ENCODE data around the gene CD247.
A peak's percentile ranks its signal among the peaks of the same experiment; 100 is the strongest.

CD247 gene

GRCh38 chr1:167434306-167434705 is 84.0 kb downstream of the CD247 start:
- DNase-seq = no peak

- DNase-seq = no peak
Observed at GRCh38 chr1:167433884-167434283, 84.4 kb downstream of the CD247 start.

- no peak for DNase-seq
Observed at GRCh38 chr1:167432780-167433179, 85.5 kb downstream of the CD247 start.

- DNase-seq = no peak
Observed at GRCh38 chr1:167431909-167432650, 86.2 kb downstream of the CD247 start.

GRCh38 chr1:167431261-167431908 is 86.9 kb downstream of the CD247 start:
- no peak for DNase-seq

GRCh38 chr1:167430849-167431242 is 87.5 kb downstream of the CD247 start:
- DNase-seq = no peak

- no peak for DNase-seq
Observed at GRCh38 chr1:167430134-167430848, 88.0 kb downstream of the CD247 start.

- DNase-seq = no peak
Observed at GRCh38 chr1:167429612-167430011, 88.7 kb downstream of the CD247 start.

- DNase-seq = no peak
Observed at GRCh38 chr1:167428395-167428794, 89.9 kb downstream of the CD247 start.

GRCh38 chr1:167427848-167428247 is 90.5 kb downstream of the CD247 start:
- no peak for DNase-seq

- DNase-seq = no peak
Observed at GRCh38 chr1:167426716-167427115, 91.6 kb downstream of the CD247 start.

- no peak for DNase-seq
Observed at GRCh38 chr1:167425482-167425881, 92.8 kb downstream of the CD247 start.

- DNase-seq = no peak
Observed at GRCh38 chr1:167423684-167424619, 94.4 kb downstream of the CD247 start.

GRCh38 chr1:167420510-167420909 is 97.8 kb downstream of the CD247 start:
- DNase-seq = no peak

- no peak for DNase-seq
Observed at GRCh38 chr1:167419245-167419644, 99.1 kb downstream of the CD247 start.

GRCh38 chr1:167418391-167418790 is 99.9 kb downstream of the CD247 start:
- no peak for DNase-seq

- no peak for DNase-seq
Observed at GRCh38 chr1:167416506-167416905, 101.8 kb downstream of the CD247 start.

GRCh38 chr1:167413328-167413727 is 105.0 kb downstream of the CD247 start:
- no peak for DNase-seq

- DNase-seq = peak in 1 of 2 experiments; percentile 45
Observed at GRCh38 chr1:167412920-167413319, 105.4 kb downstream of the CD247 start.

- no peak for DNase-seq
Observed at GRCh38 chr1:167412072-167412471, 106.3 kb downstream of the CD247 start.

- no peak for DNase-seq
Observed at GRCh38 chr1:167409183-167409582, 109.1 kb downstream of the CD247 start.

GRCh38 chr1:167408355-167408754 is 110.0 kb downstream of the CD247 start:
- DNase-seq = no peak

- DNase-seq = no peak
Observed at GRCh38 chr1:167404908-167405307, 113.4 kb downstream of the CD247 start.

Data from Kasumi-1 (cell line).